Vagina (tissue), 2 donors: ENCODE measurements around the gene MACROD2. TPM values are rescaled to one million over a fixed set of nuclear protein-coding genes. Genes with fewer than 3 reads are reported as not detected.

Experiments used
- DNase-seq, 2 donors: peaks; one replicate each; pipeline ENCODE4 v3.0.0-alpha.2; 2017; ENCODE audit errors: extremely low spot score in 2 of 2
- H3K27ac ChIP-seq: fragments of 200-600 bp; sonication (generic); one replicate; pipeline ENCODE4 v1.5.1; 2019
- H3K27me3 ChIP-seq: fragments of 200-600 bp; sonication (generic); one replicate; pipeline ENCODE4 v1.5.1; 2019
- H3K36me3 ChIP-seq, 2 donors: fragments of 200-600 bp; sonication (generic); one replicate each; pipeline ENCODE4 v1.5.1; 2017 to 2019
- H3K4me1 ChIP-seq: fragments of 200-600 bp; sonication (generic); one replicate; pipeline ENCODE4 v1.5.1; 2019
- H3K4me3 ChIP-seq, 2 donors: fragments of 200-600 bp; sonication (generic); 1 replicate in 1 of 2; 2 replicates in 1 of 2; pipeline ENCODE4 v1.5.1; 2016 to 2019
- H3K9me3 ChIP-seq: fragments of 200-600 bp; sonication (generic); one replicate; pipeline ENCODE4 v1.5.1; 2019
- POLR2A ChIP-seq, 2 donors: fragments of 450-650 bp; IDR thresholded peaks; one replicate each; pipeline ENCODE4 v1.6.1; 2017; ENCODE audit warnings: antibody characterized with exemption in 2 of 2, mild to moderate bottlenecking in 2 of 2, moderate library complexity in 2 of 2
- POLR2AphosphoS5 ChIP-seq, 2 donors: sonication (generic); formaldehyde crosslinking; IDR thresholded peaks; one replicate each; pipeline ENCODE4 v1.9.0; 2017; ENCODE audit warnings: antibody characterized with exemption in 2 of 2, mild to moderate bottlenecking in 2 of 2, low read depth in 1 of 2; ENCODE audit not compliant: insufficient read depth in 1 of 2
- intact Hi-C: fragments of 100-400 bp; cut with DNase I; formaldehyde crosslinking; loops from one replicate; pipeline ENCODE4 v1.15.1; 2023
- total RNA-seq: library from RNA; depleted of rRNA; stranded (reverse); fragments of >200 nt; gene quantifications from one replicate; pipeline ENCODE4 v1.2.3, GENCODE V29; 2016
- TF ChIP-seq, protein P1 (sequence below), 3 experiments: fragments of 450-650 bp in 2 of 3; fragments of 200-600 bp in 1 of 3; sonication (generic) in 1 of 3; IDR thresholded peaks; one replicate each; pipeline ENCODE4 v1.5.1; 2017 to 2019; ENCODE audit warnings: antibody characterized with exemption in 3 of 3, mild to moderate bottlenecking in 2 of 3, moderate library complexity in 2 of 3

Gene MACROD2
- total RNA-seq, 1 donor from 2014 or later = 12.5 TPM

DNA sequence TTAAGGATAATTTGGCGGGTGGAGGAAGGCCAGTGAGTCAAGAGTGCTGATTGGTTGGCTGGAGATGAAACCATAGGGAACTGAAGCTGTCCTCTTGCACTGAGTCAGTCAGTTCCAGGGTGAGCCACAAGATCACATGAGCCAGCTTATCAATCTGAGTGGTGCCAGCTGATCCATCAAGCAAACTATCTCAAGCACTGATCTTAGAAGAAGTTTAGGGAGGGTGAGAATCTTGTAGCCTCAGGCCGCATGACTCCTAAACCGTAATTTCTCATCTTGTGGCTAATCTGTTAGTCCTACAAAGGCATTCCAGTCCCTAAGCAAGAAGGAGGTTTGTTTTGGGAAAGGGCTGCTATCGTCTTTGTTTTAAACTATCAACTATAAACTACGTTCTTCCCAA is 1623.6 kb downstream of the MACROD2 start:
- no peak for DNase-seq
- no peaks in the 10 kb centered on the region for H3K4me1 ChIP-seq
- H3K27ac ChIP-seq = no peak overlapping the region
- no peak overlapping the region for H3K4me3 ChIP-seq
- H3K36me3 ChIP-seq = no peaks in the 10 kb centered on the region
- no peak for TF ChIP-seq POLR2A (IDR thresholded peaks at IDR 0.05)
- TF ChIP-seq, protein P1, sequence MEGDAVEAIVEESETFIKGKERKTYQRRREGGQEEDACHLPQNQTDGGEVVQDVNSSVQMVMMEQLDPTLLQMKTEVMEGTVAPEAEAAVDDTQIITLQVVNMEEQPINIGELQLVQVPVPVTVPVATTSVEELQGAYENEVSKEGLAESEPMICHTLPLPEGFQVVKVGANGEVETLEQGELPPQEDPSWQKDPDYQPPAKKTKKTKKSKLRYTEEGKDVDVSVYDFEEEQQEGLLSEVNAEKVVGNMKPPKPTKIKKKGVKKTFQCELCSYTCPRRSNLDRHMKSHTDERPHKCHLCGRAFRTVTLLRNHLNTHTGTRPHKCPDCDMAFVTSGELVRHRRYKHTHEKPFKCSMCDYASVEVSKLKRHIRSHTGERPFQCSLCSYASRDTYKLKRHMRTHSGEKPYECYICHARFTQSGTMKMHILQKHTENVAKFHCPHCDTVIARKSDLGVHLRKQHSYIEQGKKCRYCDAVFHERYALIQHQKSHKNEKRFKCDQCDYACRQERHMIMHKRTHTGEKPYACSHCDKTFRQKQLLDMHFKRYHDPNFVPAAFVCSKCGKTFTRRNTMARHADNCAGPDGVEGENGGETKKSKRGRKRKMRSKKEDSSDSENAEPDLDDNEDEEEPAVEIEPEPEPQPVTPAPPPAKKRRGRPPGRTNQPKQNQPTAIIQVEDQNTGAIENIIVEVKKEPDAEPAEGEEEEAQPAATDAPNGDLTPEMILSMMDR (IDR thresholded peaks at IDR 0.05) = no peak
- no peak for TF ChIP-seq POLR2AphosphoS5 (IDR thresholded peaks at IDR 0.05; ENCODE audit: insufficient read depth in 1 of 2, low read depth in 1 of 2)
- H3K9me3 ChIP-seq = no peaks in the 10 kb centered on the region
- intact Hi-C loops = no loop called here
- no peaks in the 10 kb centered on the region for H3K27me3 ChIP-seq

DNA sequence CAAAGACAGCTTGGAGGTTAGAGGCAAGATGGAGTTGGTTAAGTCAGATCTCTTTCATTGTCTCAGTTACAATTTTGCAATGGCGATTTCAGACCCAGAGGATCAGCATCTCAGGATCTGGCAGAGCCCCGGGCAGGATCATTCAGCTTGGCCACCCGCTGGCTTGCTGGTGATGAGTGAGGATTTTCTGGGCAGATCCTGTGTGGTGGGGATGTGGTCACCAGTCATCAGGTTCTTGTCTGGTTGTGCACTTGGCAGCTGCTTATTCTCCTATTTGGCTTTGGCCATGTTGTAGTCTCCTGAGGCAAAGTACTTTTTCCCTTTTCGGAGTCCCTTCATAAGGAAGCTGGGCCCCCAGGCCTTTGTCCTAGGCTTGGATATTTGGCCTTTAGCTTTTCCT is 1624.0 kb downstream of the MACROD2 start:
- Histone ChIP-seq H3K9me3 (no peaks in the 10 kb centered on the region), H3K36me3 (no peaks in the 10 kb centered on the region), H3K4me1 (no peaks in the 10 kb centered on the region), H3K27ac (no peak overlapping the region), H3K27me3 (no peaks in the 10 kb centered on the region), H3K4me3 (no peak overlapping the region)
- intact Hi-C loops = no loop called here
- no peak for TF ChIP-seq POLR2A (IDR thresholded peaks at IDR 0.05)
- no peak for TF ChIP-seq POLR2AphosphoS5 (IDR thresholded peaks at IDR 0.05; ENCODE audit: insufficient read depth in 1 of 2, low read depth in 1 of 2)
- TF ChIP-seq, protein P1 (IDR thresholded peaks at IDR 0.05) = no peak
- DNase-seq = no peak

DNA sequence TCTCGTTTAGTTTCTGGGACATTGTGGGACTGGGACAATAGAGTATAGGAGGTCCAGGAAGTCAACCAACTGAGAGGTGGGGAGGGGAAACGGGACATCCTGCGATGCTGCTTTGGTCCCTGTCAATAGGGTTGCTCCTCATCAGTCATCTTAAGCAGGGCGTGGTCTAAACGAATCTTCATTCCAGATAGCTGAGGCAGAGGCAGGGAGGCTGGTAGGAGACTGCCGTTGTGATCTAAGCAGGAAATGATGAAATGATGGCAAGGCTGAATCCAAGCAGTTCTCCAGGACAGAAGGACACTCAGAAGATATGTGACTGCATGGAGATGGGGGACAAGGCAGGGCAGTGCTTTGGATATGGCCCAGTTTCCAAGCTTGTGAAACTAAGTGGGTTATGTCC is 1624.5 kb downstream of the MACROD2 start:
- no peaks in the 10 kb centered on the region for H3K27me3 ChIP-seq
- H3K4me1 ChIP-seq = no peaks in the 10 kb centered on the region
- H3K27ac ChIP-seq = no peak overlapping the region
- no peaks in the 10 kb centered on the region for H3K9me3 ChIP-seq
- no peaks in the 10 kb centered on the region for H3K36me3 ChIP-seq
- no peak overlapping the region for H3K4me3 ChIP-seq
- intact Hi-C loops = no loop called here
- DNase-seq = no peak
- TF ChIP-seq, protein P1 (IDR thresholded peaks at IDR 0.05) = no peak
- TF ChIP-seq POLR2AphosphoS5 (IDR thresholded peaks at IDR 0.05; ENCODE audit: insufficient read depth in 1 of 2, low read depth in 1 of 2) = no peak
- no peak for TF ChIP-seq POLR2A (IDR thresholded peaks at IDR 0.05)

DNA sequence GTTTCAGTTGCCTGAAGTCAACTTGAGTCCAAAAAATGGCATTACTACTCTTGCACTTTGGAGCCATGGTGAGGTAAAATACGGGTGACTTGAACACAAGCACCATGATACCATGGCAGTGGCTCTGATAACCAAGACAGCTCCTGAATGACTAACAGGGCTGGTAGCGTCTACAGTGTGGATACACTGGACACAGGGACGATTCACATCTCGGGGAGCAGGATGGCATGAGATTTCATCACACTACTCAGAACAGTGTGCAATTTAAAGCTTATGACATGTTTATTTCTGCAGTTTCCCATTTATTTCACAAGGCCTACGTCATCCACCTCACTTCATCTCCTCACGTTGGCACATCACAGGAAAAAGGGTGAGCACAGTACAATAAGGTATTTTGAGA is 1627.1 kb downstream of the MACROD2 start:
- Histone ChIP-seq H3K27ac (no peak overlapping the region), H3K9me3 (no peaks in the 10 kb centered on the region), H3K4me3 (no peak overlapping the region), H3K36me3 (no peaks in the 10 kb centered on the region), H3K4me1 (no peaks in the 10 kb centered on the region), H3K27me3 (no peaks in the 10 kb centered on the region)
- DNase-seq = no peak
- intact Hi-C loops = no loop called here
- TF ChIP-seq POLR2AphosphoS5 (IDR thresholded peaks at IDR 0.05; ENCODE audit: insufficient read depth in 1 of 2, low read depth in 1 of 2) (no peak), POLR2A (IDR thresholded peaks at IDR 0.05) (no peak)
- TF ChIP-seq, protein P1 (IDR thresholded peaks at IDR 0.05) = no peak

DNA sequence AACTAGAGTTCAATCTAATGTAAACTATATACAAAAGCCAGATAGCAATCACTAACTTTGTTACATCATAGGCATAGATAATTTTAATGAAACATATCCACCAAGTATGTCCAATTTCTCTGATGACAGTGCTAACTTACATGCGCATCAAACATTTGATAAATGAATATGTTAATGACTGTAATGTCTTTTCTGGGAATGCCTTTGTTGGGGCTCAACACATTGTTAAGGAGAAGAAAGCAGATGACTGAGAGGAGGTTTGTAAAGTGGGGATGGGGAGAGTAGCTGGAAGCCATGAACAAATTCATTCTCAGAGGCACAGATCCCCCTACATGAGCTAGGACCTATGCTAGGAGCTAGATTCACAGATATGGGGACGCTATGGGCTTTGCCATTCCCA is 1627.9 kb downstream of the MACROD2 start:
- H3K36me3 ChIP-seq = no peaks in the 10 kb centered on the region
- intact Hi-C loops = no loop called here
- H3K4me1 ChIP-seq = no peaks in the 10 kb centered on the region
- H3K27me3 ChIP-seq = no peaks in the 10 kb centered on the region
- no peak for DNase-seq
- no peak overlapping the region for H3K27ac ChIP-seq
- TF ChIP-seq POLR2AphosphoS5 (IDR thresholded peaks at IDR 0.05; ENCODE audit: insufficient read depth in 1 of 2, low read depth in 1 of 2) = no peak
- no peak for TF ChIP-seq POLR2A (IDR thresholded peaks at IDR 0.05)
- TF ChIP-seq, protein P1 (IDR thresholded peaks at IDR 0.05) = no peak
- H3K4me3 ChIP-seq = no peak overlapping the region
- no peaks in the 10 kb centered on the region for H3K9me3 ChIP-seq
